NOMO-1 (cell line): Measurements from ENCODE around the gene EYA2.
"Not testable (repeated sequence)": the region's sequence is repeated elsewhere in the genome, so short reads cannot be mapped to it uniquely, and the experiment has no call there.

ENCODE experiments used
- DNase-seq, 2 experiments: peaks; one replicate each; lab custom pipeline; 2025; ENCODE audit not compliant: unreplicated experiment in 2 of 2; lab: John Stamatoyannopoulos, UW

Gene EYA2

DNA sequence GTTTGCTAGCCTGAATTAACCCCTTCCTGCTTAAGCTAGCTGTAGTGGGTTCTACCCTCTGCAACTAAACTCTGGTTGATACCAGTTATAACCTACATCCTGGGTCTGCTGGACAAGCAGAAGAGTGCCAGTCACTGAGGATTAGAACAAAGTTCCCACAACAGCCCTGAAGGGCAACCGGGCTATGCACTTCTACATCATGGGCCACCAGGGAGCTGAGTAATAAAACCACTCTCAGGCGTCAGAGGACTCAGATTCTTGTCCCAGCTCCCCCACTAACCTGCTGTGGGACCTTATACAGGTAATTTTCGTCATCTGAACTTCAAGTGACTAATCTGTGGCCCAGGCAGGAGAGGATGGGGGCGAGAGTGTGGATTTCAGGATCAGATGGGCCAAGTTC is 56.8 kb downstream of the EYA2 start:
- DNase-seq: no peak

DNA sequence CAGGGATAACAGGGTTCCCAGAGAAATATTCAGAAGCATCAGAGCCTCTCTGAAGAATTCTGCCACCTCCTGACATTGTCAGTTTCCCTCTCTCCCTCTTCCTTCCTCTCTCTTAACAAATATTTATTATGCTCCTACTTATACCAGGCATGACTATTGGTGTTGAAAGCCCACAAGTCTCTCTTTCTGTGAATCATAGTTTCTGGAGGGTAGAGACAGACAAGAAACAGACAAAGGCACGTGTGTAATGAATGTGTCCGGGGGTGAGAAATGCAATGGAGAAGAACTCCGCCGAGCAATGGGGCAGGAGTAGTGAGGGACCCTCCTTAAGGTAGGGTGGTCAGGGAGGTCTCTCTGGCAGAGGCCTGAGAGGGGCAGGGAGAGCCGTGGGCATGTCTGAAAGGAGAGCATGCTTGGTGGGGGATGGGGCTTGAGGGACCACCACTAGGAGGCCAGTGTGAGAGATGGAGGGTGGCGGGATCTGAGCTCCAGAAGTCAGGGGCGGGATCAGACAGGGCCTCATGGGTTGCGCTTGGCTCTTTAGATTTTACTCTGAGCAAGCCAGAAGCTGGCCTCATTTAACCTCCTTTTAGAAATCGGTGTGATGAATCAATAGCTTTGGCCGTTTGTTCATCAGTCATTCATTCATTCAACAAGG is 57.3 kb downstream of the EYA2 start:
- no peak for DNase-seq

DNA sequence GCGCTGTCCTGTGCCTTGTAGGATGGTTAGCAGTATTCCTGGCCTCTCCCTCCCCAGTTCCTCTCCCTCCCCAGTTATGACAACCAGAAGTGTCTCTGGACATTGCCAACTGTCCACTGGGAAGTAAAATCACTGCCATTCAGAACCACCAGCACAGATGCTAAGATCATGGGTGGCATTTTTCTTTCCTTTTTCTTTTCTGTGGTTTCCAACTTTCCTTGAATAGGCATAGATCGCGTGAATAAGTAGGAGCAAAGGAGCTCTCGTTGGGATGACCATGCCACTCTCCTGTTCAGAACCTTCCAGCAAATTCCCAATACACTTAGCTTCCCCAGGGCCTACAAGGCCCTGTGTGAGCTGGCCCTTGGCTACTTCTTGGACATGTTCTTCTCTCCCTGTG is 59.0 kb downstream of the EYA2 start:
- DNase-seq: no peak

DNA sequence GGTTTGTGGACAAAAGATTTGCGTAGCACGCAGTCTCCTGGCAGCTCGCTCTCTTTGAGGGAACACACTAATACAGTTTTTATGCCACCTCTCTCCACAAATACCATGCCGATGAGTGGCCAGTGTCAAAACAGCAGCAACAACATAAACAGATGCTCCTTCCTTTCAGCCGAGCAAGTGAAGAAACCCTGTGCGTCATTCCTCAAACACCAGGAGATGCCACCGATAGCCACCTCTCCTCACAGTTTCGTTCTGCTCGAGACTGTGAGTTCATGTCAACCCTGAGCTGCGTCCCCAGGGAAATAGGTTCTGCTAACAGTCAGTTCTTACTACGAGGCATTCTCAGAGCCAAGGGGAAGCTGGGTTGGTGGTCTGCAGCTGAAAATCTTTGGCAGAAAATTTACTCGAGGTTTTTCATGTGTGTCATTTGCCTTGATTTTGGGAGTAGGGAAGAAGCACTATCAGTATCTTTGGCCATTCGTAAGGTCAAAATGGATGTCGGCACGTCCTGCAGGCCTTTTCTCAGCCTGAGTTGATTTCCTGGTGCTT is 59.9 kb downstream of the EYA2 start:
- no peak for DNase-seq

DNA sequence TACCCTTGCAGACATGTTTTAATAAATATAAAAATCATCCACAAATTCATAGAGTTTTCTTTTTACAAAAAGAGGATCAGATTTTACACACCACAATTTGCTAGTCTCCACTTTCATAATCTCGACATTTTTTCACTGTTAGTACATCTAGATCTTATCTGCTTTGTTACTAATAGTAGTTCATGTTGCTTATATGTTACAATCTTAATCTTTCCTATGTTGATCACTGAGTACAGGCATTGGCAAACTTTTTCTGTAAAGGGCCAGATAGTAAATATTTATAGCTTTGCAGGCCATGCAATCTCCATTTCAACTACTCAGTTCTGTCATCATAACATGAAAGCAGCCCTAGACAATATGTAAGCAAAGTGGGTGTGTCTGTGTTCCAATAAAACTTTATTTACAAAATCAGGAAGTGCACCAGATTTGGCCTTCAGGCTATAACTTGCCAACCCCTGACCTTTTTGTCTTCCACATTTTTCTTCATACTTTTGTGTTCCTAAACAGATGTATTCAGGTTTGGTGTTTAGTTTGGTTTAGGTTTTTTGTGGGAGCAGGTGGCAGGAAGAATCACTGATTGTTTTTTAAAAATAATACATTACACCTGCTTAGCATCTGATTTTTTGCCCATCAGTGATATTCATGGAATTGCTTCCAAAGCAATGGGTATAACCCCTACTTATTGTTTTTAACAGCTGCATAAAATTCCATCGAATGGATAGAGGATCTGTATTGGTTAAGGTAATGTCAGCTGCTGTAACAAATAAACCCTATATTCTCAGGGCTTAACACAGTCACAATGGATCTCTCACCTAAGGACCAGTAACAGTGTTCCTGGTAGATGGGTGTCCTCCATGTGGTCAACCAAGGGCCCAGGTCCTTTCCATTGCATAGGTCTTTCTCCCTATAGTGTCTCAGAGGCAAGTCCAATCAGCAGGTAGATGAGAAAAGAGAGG is 61.2 kb downstream of the EYA2 start:
- DNase-seq: no peak

DNA sequence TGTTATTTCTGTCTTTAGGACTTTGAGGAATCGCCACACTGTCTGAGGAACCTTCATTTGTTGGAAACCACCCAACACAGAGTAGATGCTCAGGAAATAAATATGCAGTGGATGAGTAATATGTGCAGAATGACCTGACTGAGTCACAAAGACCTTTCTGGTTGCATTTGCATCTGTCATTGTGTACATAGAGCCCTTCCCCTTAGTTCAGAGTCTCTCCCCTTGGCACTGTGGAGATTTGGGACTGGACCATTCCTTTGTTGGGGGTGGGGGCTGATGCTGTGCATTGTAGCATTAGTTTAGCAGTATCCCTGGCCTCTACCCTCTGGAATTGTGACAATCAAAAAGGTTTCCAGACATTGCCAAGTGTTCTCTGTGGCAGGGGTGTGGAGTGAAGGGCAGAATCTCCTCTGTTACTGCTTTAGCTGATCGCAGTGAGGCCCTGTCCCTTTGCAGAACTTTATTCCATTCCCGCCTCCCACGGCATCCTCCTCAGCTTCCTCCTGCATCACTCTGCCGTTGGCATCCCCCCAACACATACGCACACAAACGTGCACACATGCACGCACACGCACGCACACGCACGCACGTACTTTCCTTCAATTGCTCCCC is 64.5 kb downstream of the EYA2 start:
- DNase-seq: no peak

DNA sequence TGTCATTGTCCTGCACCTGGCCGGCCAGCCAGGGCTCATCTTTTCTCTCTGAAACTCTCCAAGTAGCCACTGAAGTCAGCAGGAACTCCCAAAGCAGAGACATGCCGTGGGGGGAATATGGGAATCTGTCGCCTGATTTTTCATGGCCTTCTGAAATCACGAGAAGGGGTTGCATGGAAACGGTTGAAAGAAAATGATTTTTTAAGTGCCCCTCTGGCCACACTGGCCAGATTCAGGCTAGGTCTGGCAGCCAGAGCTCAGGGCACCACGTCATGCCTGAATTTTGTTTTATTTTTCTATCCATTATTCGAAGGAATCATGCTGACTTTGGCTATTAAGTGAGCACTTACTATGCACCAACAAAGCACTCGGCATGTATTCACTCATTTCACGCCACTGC is 65.2 kb downstream of the EYA2 start:
- DNase-seq: no peak

DNA sequence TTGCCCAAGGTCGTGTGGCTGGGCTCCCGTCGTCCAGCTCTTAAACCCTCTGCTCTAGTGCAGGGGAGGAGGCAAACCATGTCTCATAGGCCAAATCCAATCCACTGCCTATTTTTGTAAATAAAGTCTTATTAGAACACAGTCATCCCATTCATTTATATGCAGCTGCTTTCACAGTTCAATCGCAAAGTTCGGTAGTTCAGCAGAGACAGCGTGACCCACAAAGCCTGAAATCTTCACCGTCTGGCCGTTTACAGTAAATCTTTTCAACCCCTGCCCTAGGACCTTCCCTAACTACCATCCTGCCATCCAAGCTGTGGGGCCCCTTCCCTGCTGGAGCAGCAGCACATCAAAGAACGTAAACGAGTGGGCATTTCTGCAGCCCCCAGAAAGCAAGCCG is 65.9 kb downstream of the EYA2 start:
- no peak for DNase-seq

DNA sequence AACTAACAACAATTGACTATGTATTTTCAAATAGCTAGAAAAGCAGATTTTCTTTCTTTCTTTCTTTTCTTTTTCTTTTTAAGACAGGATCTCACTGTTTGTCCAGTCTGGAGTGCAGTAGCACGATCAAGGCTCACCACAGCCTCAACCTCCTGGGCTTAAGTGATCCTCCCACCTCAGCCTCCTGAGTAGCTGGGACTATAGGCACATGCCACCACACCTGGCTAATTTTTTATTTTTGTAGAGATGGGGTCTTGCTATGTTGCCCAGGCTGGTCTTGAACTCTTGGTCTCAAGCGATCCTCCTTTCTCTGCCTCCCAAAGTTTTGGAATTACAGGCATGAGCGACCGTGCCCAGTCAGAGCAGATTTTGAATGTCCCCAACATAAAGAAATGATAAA is 67.3 kb downstream of the EYA2 start:
- DNase-seq: not testable (repeated sequence)

DNA sequence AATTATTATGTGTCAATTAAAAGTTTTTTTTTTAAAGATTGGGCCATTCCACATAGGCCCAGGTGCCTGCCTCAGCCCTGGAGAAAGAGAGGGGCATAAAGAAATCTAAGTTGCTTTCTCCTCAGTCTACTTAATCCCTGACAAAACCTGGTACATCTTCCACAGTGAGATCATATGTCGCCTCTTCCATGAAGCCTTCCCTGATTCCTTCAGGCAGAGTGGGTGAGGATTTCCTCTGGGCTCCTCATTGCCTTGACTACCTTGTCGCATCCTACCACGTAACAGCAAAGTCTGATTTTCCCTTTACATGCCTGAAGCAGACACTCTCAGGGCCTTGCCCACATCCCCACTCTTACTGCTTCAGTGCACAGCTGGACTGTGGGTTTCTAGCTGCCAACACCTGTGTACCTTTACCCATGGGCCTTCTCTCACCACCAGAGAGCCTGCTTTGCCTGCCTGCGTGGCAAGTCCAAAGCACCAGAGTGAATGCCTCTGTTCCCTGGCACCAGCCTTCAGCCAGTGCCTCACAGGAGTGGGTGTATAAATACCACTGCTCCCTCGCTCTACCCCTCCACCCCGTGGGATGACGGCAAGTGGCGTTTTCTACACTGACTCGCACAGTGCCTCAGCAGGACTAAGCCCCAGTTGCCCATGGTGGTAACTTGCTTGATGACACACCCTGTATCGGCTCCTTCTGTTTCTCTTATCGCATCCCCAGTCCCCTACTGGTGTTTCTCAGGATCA is 68.0 kb downstream of the EYA2 start:
- no peak for DNase-seq

DNA sequence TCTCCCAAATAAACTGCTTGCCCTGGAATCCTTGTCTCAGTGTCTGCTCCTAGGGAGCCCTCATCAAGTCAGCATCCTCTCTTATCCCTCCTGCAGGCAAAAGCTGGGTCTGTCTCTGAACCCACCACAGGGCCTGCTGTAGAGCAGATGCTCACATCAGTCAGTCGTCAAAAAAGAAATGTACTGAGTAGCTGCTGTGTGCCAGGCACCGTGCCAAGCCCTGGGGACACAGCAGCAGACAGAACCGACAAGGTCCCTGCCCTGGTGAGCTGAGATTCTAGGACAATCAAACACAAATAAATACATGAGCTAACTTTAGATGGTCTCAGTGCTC is 68.5 kb downstream of the EYA2 start:
- DNase-seq: no peak

DNA sequence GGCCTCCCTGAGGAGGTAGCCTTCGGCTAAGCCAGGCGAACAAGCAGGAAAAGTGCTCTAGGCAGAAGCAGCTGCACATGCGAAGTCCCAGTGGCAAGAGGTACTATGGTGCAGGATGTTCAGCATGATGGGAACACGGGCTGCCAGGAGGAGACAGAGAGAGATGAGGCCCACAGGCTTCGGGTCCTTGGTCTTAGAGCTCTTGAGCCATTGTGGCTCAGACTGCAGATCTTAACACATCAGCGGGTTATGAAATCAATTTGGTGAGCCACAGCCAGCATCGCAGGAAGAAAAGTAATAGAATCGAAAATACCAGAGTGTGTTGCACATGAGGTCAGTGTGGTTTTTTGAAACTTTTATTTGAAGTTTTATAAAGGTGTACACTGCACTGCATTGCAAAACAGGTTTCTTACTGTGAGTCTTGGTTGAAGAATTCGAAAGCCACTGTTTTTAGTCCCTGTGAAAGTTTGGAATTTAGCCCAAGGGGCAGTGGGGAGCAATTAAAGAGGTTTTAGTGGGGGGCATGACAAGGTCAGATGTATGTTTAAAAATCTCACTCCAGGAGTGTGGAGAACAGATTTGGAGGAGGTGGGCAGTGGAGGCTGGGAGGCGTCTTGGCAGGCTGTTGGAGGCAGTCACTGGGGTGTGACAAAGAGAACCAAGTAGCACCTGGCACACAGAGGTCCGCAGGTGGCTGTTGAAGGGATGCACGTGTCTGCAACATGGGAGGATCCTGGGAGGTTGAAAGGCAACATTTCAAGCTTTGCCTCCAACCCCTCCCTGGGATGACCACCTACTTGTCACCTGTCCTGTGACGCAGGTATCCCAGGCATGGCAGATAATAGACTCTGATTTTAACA is 69.3 kb downstream of the EYA2 start:
- DNase-seq: no peak

DNA sequence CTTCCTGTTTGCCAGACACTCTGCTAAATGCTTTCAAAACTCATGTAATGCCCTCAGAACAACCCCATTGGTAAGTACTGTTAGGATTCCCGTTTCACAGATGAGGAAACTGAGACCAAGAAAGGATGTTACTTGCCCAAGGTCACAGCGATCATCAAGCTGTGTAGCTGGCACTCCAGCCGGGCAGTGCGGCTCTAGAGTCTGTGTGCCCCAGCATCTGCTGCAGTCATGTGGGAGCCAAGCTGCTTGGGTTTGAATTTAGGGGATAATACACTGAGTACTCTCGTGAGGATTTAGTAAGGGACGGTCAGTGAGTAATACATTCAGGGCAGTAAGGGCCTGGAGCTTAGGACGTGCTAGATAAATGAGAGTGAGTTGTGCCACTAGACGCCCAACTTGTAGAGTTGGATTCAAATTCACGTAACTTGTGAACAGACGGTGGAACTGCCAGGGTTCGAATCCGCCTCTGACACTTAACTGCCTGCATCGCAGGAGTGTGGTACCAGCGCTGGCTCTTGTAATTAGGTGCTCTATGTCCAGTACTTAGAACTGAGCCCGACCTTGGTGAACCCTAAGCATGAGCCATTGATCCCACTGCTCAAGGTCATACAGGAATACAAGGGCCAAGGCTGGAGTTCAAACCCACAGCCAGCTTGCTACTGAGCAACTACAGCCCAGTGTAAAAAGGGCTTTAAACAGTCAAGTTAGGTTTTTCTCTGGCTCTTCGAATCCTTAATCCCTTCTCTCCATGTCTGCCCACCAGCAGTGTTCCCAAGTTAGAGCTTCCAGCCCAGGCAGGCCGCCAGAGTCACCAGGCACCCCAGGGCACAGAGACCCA is 70.2 kb downstream of the EYA2 start:
- DNase-seq: no peak

DNA sequence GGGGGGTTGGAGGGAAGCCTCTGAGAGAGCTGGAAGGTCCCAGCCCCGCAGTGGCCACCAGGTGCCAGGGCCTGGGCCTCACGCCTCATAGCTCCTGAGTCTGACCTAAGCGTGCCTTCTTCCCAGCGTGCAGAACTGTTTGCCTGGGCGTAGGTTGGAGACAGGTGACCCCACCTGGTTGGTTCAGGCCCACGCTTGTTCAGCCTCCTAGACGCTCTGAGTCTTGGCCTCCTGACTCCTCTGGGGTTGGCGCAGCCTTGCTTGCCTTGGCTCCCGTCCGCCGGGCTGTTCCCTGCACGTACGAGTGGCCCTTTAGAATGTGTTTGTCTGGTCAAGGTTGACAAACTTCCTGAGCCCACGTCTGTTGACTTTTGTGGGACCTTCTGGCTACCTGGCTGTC is 70.8 kb downstream of the EYA2 start:
- no peak for DNase-seq

DNA sequence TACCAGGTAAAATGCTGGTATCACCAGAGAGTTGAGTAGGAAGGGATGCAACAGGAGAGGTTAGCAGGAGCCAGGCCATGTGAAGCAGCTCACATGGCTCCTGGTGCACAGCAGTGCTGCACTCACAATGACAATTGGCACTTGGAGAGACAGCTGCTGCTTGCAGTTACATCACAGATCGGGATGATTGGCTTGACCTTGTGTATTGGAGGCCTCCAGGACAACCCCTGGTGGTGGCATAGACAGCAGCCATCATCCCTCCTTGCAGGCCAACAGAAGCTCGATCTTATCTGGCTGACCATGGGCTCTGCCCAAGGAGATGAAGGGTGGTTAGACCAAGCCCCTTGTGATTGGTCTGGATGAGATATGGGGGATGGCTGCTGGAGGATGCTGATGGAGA is 73.0 kb downstream of the EYA2 start:
- no peak for DNase-seq

DNA sequence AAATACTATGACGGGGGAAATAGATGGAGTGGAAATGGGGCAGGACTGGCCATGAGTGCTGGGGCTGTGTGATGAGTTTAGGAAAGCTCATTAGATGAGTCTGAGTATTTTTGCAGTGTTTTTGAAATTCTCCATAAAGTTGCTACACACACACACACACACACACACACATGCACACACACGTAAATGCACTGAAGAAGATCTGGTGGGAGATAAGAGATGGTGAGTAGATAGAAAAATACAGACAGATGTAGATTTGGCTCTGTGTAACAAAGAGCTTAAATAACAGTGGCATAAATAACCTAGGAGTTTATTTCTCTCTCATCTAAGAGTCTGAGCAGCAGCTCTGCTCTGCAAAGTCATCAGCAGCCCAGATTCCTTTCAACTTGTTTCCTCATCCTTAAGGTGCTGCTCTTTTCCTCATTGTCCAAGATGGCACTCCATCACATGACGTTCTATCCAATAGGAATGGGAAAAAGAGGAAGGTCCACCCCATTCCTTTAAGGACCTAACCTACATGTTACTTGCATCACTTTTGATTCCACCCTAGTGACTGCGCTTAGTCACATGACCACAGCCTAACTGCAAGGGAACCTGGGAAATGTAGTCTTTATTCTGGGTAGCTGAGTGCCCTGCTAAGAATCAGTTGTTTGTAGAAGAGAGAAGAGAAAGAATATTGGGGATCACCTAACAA is 76.4 kb downstream of the EYA2 start:
- DNase-seq: no peak

DNA sequence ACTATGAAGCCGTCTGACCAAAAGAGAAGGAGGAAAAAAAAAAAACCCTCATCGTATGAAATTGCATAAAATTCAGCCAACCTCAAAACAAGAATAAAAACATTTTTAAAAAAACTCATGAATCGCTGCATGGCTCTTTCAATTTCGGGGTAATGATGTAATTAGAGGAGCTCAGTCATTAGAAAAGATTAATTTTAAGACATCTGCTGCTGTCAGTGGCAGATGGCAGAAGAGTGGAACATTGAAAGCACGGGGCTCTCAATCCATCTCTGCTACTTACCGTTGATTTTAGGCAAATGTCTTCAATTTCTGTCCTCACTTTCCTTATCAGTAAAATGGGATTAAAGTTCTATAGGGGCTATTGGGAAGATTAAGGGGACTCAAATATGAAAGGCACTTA is 79.1 kb downstream of the EYA2 start:
- no peak for DNase-seq

DNA sequence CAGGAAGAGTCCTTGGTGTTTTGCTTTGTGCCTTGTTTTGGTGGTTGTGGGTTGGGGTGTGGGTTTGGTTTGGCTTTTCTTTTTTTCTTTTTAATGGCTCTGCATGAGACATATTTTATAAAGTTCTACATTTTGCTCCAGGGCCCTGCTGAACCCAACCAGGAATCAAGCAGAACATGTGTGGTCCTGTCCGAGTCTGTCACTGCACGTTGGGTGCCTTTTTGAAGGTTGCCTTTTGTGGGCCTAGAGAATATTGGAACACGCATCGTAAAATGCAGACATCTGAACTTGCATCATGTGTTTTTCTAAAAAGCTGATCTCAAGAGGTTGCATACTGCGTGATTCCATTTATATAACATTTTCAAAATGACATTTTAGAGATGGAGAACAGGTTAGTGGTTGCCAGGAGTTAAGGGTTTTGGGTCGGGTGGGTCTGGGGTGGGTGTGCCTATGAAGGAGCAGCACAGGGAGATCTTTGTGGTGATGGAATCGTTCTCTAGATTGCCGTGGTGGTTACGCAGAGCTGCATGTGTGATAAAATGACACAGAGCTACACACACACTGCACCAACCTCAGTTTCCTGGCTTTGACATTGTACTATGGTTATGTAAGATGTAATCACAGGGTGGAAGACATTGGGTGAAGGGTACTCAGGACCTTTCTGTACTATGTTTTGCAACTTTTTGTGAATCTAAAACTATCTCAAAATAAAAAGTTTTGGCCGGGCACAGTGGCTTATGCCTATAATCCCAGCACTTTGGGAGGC is 80.2 kb downstream of the EYA2 start:
- DNase-seq: no peak
